AG04450 (cell line): Measurements from ENCODE around the gene CBX4. TPM values are rescaled to one million over a fixed set of nuclear protein-coding genes. Genes with fewer than 3 reads are reported as not detected.

ENCODE experiments used
- CTCF ChIA-PET: fragments of 300-600, 350-600 bp; formaldehyde crosslinking; extraction: SDS; loops from one replicate; lab custom pipeline; 2022; ENCODE audit warnings: antibody characterized with exemption, inconsistent platforms; lab: Charles Lee
- POLR2A ChIA-PET: fragments of 350-600 bp; formaldehyde crosslinking; extraction: SDS; loops from one replicate; lab custom pipeline; 2021; ENCODE audit warnings: antibody characterized with exemption, inconsistent platforms; lab: Yijun Ruan, JAX
- DNase-seq: peaks from one replicate; pipeline ENCODE4 v3.0.0-alpha.2; 2011; ENCODE audit warnings: low read depth, low spot score
- H3K27ac ChIP-seq: one replicate; pipeline ENCODE4 v1.5.1; 2012; ENCODE audit warnings: low read depth, low read length, control low read depth
- H3K27me3 ChIP-seq: one replicate; pipeline ENCODE4 v1.6.0; 2012; ENCODE audit warnings: low read length; ENCODE audit not compliant: control insufficient read depth, insufficient read depth
- H3K4me3 ChIP-seq: 2 replicates; pipeline ENCODE4 v1.5.1; 2011; ENCODE audit warnings: mild to moderate bottlenecking, low read depth, low read length, control low read depth
- H3K9me3 ChIP-seq: 2 replicates; pipeline ENCODE4 v1.5.1; 2012; ENCODE audit warnings: low read length; ENCODE audit not compliant: control insufficient read depth, insufficient read depth
- CTCF ChIP-seq: IDR thresholded peaks from 2 replicates; pipeline ENCODE4 v1.5.1; 2011; ENCODE audit warnings: low read depth, low read length, control low read depth, inconsistent platforms
- polyA minus RNA-seq: library from RNA; depleted of rRNA, polyadenylated mRNA; stranded (reverse); fragments of >200 nt; gene quantifications from 2 replicates; pipeline ENCODE4 v1.2.3, GENCODE V29; 2011; rRNA and poly(A)+ RNA removed
- polyA plus RNA-seq: library from polyadenylated mRNA; depleted of rRNA; stranded (reverse); fragments of >200 nt; gene quantifications from 2 replicates; pipeline ENCODE4 v1.2.3, GENCODE V29; 2011; rRNA removed

CBX4 gene
- polyA plus RNA-seq (6.6 and 7.6 TPM in 2 replicates), polyA minus RNA-seq (7.0 and 8.1 TPM in 2 replicates)

- DNase-seq: peak; percentile 74
- peak within 1 kb of the TSS; percentile 57 for H3K27ac ChIP-seq
- TF ChIP-seq CTCF: peak; percentile 61
- ChIA-PET POLR2A (interaction anchor here (0.6 to 3.4 kb wide), 16 partner anchors 11 to 154 kb away, joined by 3 to 29 read pairs (median 5); partner anchors contain the start of genes CBX2 and CBX8), CTCF (interaction anchor here (0.7 to 2.7 kb wide), 18 partner anchors 10 to 1174 kb away, joined by 3 to 13 read pairs (median 5); partner anchors contain the start of gene CBX8)
- peak within 1 kb of the TSS; percentile 80 for H3K4me3 ChIP-seq
- H3K27me3 ChIP-seq: peaks cover 36% of the 10 kb centered on the region
- H3K9me3 ChIP-seq: peaks cover 23% of the 10 kb centered on the region; the same call in 1 of the 2 replicates
Observed at GRCh38 chr17:79839356-79840268, at the start of gene CBX4. TSS of gene CBX4 (minus strand) at chr17:79839440. CDS start at chr17:79839251, 189 bp downstream.

GRCh38 chr17:79888009-79888540 is 48.8 kb upstream of the CBX4 start:
- TF ChIP-seq CTCF: no peak
- H3K9me3 ChIP-seq: no peaks in the 10 kb centered on the region; the same call in 1 of the 2 replicates
- H3K27me3 ChIP-seq: peaks cover 47% of the 10 kb centered on the region
- ChIA-PET CTCF (no interaction called here), POLR2A (interaction anchor here (0.6 kb wide), 1 partner anchor 110 kb away, joined by 5 read pairs; no protein-coding TSS in a partner anchor)
- no peak overlapping the region for H3K4me3 ChIP-seq
- no peak overlapping the region for H3K27ac ChIP-seq
- no peak for DNase-seq

GRCh38 chr17:79887451-79887991 is 48.3 kb upstream of the CBX4 start:
- H3K27me3 ChIP-seq: peaks cover 48% of the 10 kb centered on the region
- POLR2A ChIA-PET: interaction anchor here (0.6 kb wide), 1 partner anchor 111 kb away, joined by 5 read pairs; no protein-coding TSS in a partner anchor
- TF ChIP-seq CTCF: no peak

GRCh38 chr17:79883202-79883601 is 44.0 kb upstream of the CBX4 start:
- Histone ChIP-seq H3K27me3 (peaks cover 35% of the 10 kb centered on the region), H3K4me3 (no peak overlapping the region), H3K27ac (no peak overlapping the region), H3K9me3 (no peaks in the 10 kb centered on the region; the same call in 1 of the 2 replicates)
- POLR2A ChIA-PET: no interaction called here
- TF ChIP-seq CTCF: no peak
- CTCF ChIA-PET: no interaction called here
- no peak for DNase-seq

More at GRCh38 chr17:79887451-79887991, 48.3 kb upstream of the CBX4 start:
- DNase-seq: no peak
- Histone ChIP-seq H3K27ac (no peak overlapping the region), H3K4me3 (no peak overlapping the region), H3K9me3 (no peaks in the 10 kb centered on the region; the same call in 1 of the 2 replicates)
- CTCF ChIA-PET: no interaction called here
